T-helper 2 cell treated with Interferon-gamma antibody and Interleukin-4, amounts not matched to agents 5 μg/mL and 100 μg/mL, for 36 hours (primary cell): ENCODE results near the gene MATN1.

Source experiments
- DNase-seq: peaks from one replicate; pipeline ENCODE4 v3.0.0; 2021; ENCODE audit warnings: low spot score
- H3K27ac Mint-ChIP-seq: one replicate; pipeline ENCODE4 v1.8.0; 2021; ENCODE audit warnings: mild to moderate bottlenecking, mixed read lengths
- H3K27me3 Mint-ChIP-seq: one replicate; pipeline ENCODE4 v1.8.0; 2021; ENCODE audit warnings: low read depth, mixed read lengths
- H3K36me3 Mint-ChIP-seq: one replicate; pipeline ENCODE4 v1.8.0; 2021; ENCODE audit warnings: low read depth, mixed read lengths
- H3K4me1 Mint-ChIP-seq: one replicate; pipeline ENCODE4 v1.8.0; 2021; ENCODE audit warnings: low read depth, mixed read lengths
- H3K4me3 Mint-ChIP-seq: one replicate; pipeline ENCODE4 v1.8.0; 2022; ENCODE audit warnings: mild to moderate bottlenecking, moderate library complexity, mixed read lengths
- H3K9me3 Mint-ChIP-seq: one replicate; pipeline ENCODE4 v1.8.0; 2021; ENCODE audit warnings: mixed read lengths

The MATN1 gene

GRCh38 chr1:30762152-30762929, 39.0 kb upstream of the MATN1 start:
- Mint-ChIP-seq H3K27ac (peak overlapping the region; percentile 56), H3K27me3 (no peaks in the 10 kb centered on the region)
- no peak for DNase-seq

GRCh38 chr1:30761381-30762151, 38.2 kb upstream of the MATN1 start:
- peak overlapping the region; percentile 100 for H3K4me3 Mint-ChIP-seq

More at GRCh38 chr1:30762152-30762929, 39.0 kb upstream of the MATN1 start:
- Mint-ChIP-seq H3K36me3 (peaks cover 2% of the 10 kb centered on the region), H3K9me3 (no peaks in the 10 kb centered on the region), H3K4me3 (no peak overlapping the region), H3K4me1 (peaks cover 67% of the 10 kb centered on the region)

GRCh38 chr1:30760596-30761324, 37.4 kb upstream of the MATN1 start:
- H3K27ac Mint-ChIP-seq, result peak overlapping the region; percentile 73
- no peaks in the 10 kb centered on the region for H3K27me3 Mint-ChIP-seq
- H3K4me3 Mint-ChIP-seq, result peak overlapping the region; percentile 100
- H3K4me1 Mint-ChIP-seq, result peaks cover 65% of the 10 kb centered on the region
- peaks cover 16% of the 10 kb centered on the region for H3K36me3 Mint-ChIP-seq
- DNase-seq, result no peak
- H3K9me3 Mint-ChIP-seq, result no peaks in the 10 kb centered on the region

More at GRCh38 chr1:30761381-30762151, 38.2 kb upstream of the MATN1 start:
- Mint-ChIP-seq H3K27ac (peak overlapping the region; percentile 73), H3K27me3 (no peaks in the 10 kb centered on the region), H3K36me3 (peaks cover 9% of the 10 kb centered on the region), H3K4me1 (peaks cover 70% of the 10 kb centered on the region), H3K9me3 (no peaks in the 10 kb centered on the region)
- DNase-seq, result no peak

GRCh38 chr1:30759718-30760281, 36.4 kb upstream of the MATN1 start:
- peaks cover 26% of the 10 kb centered on the region for H3K36me3 Mint-ChIP-seq
- H3K9me3 Mint-ChIP-seq, result no peaks in the 10 kb centered on the region
- peak overlapping the region; percentile 55 for H3K27ac Mint-ChIP-seq
- H3K4me1 Mint-ChIP-seq, result peaks cover 69% of the 10 kb centered on the region
- H3K4me3 Mint-ChIP-seq, result peak overlapping the region; percentile 100
- H3K27me3 Mint-ChIP-seq, result no peaks in the 10 kb centered on the region
- DNase-seq, result peak; percentile 42

- Mint-ChIP-seq H3K36me3 (peaks cover 34% of the 10 kb centered on the region), H3K27me3 (no peaks in the 10 kb centered on the region), H3K27ac (peak overlapping the region; percentile 58), H3K9me3 (no peaks in the 10 kb centered on the region), H3K4me1 (peaks cover 77% of the 10 kb centered on the region), H3K4me3 (peak overlapping the region; percentile 100)
- DNase-seq, result peak; percentile 35
These were observed 35.5 kb upstream of the MATN1 start for GRCh38 chr1:30758785-30759380.

GRCh38 chr1:30758121-30758688, 34.8 kb upstream of the MATN1 start:
- Mint-ChIP-seq H3K27ac (peak overlapping the region; percentile 74), H3K9me3 (no peaks in the 10 kb centered on the region), H3K4me3 (peak overlapping the region; percentile 100), H3K4me1 (peaks cover 82% of the 10 kb centered on the region), H3K27me3 (no peaks in the 10 kb centered on the region), H3K36me3 (peaks cover 40% of the 10 kb centered on the region)
- DNase-seq, result no peak

- peaks cover 77% of the 10 kb centered on the region for H3K4me1 Mint-ChIP-seq
- peaks cover 42% of the 10 kb centered on the region for H3K36me3 Mint-ChIP-seq
- peak within 1 kb of the TSS; percentile 99 for H3K27ac Mint-ChIP-seq
- no peaks in the 10 kb centered on the region for H3K9me3 Mint-ChIP-seq
- H3K4me3 Mint-ChIP-seq, result peak within 1 kb of the TSS; percentile 100
- H3K27me3 Mint-ChIP-seq, result no peaks in the 10 kb centered on the region
- DNase-seq, result peak; percentile 48
These were observed 34.2 kb upstream of the MATN1 start, which contains the start of gene LAPTM5 for GRCh38 chr1:30757352-30758120. TSS of gene LAPTM5 (minus strand) at chr1:30757774. CDS start at chr1:30757745, 29 bp downstream.

GRCh38 chr1:30756545-30757351, 33.4 kb upstream of the MATN1 start:
- Mint-ChIP-seq H3K27ac (peak overlapping the region; percentile 99), H3K4me3 (peak overlapping the region; percentile 100), H3K36me3 (peaks cover 49% of the 10 kb centered on the region), H3K27me3 (no peaks in the 10 kb centered on the region), H3K4me1 (peaks cover 78% of the 10 kb centered on the region), H3K9me3 (no peaks in the 10 kb centered on the region)
- peak; percentile 77 for DNase-seq

- Mint-ChIP-seq H3K27me3 (no peaks in the 10 kb centered on the region), H3K36me3 (peaks cover 52% of the 10 kb centered on the region), H3K4me3 (peak overlapping the region; percentile 100), H3K9me3 (no peaks in the 10 kb centered on the region), H3K27ac (peak overlapping the region; percentile 99), H3K4me1 (peaks cover 79% of the 10 kb centered on the region)
- no peak for DNase-seq
These were observed 32.8 kb upstream of the MATN1 start for GRCh38 chr1:30756206-30756544.

- H3K9me3 Mint-ChIP-seq, result no peaks in the 10 kb centered on the region
- peak overlapping the region; percentile 99 for H3K27ac Mint-ChIP-seq
- DNase-seq, result no peak
- H3K4me1 Mint-ChIP-seq, result peaks cover 79% of the 10 kb centered on the region
- peaks cover 55% of the 10 kb centered on the region for H3K36me3 Mint-ChIP-seq
- no peaks in the 10 kb centered on the region for H3K27me3 Mint-ChIP-seq
- peak overlapping the region; percentile 100 for H3K4me3 Mint-ChIP-seq
These were observed 32.4 kb upstream of the MATN1 start for GRCh38 chr1:30755746-30756145.

GRCh38 chr1:30755334-30755733, 31.9 kb upstream of the MATN1 start:
- no peaks in the 10 kb centered on the region for H3K27me3 Mint-ChIP-seq
- DNase-seq, result no peak
- peak overlapping the region; percentile 99 for H3K27ac Mint-ChIP-seq
- peaks cover 57% of the 10 kb centered on the region for H3K36me3 Mint-ChIP-seq
- H3K4me3 Mint-ChIP-seq, result peak overlapping the region; percentile 100
- H3K4me1 Mint-ChIP-seq, result peaks cover 79% of the 10 kb centered on the region
- H3K9me3 Mint-ChIP-seq, result no peaks in the 10 kb centered on the region

GRCh38 chr1:30754684-30755171, 31.3 kb upstream of the MATN1 start:
- Mint-ChIP-seq H3K27me3 (no peaks in the 10 kb centered on the region), H3K27ac (peak overlapping the region; percentile 99), H3K9me3 (no peaks in the 10 kb centered on the region), H3K4me1 (peaks cover 79% of the 10 kb centered on the region), H3K4me3 (peak overlapping the region; percentile 100), H3K36me3 (peaks cover 63% of the 10 kb centered on the region)
- DNase-seq, result no peak
